NCI-H2171 treated with DMSO at 0.1 percent for 48 hours (cell line): ENCODE results near the gene NSG2.

Experiments used
- DNase-seq: peaks from one replicate; lab custom pipeline; 2025; lab: John Stamatoyannopoulos, UW

NSG2 gene

GRCh38 chr5:174063082-174063756, 17.7 kb downstream of the NSG2 start:
- no peak for DNase-seq

GRCh38 chr5:174064171-174064570, 18.7 kb downstream of the NSG2 start:
- no peak for DNase-seq

- DNase-seq = peak; percentile 16
Measured at GRCh38 chr5:174065528-174066197, 20.2 kb downstream of the NSG2 start.

- DNase-seq = no peak
Measured at GRCh38 chr5:174067499-174067898, 22.0 kb downstream of the NSG2 start.

GRCh38 chr5:174071484-174071883, 26.0 kb downstream of the NSG2 start:
- DNase-seq = no peak

- DNase-seq = no peak
Measured at GRCh38 chr5:174073122-174073660, 27.7 kb downstream of the NSG2 start.

- no peak for DNase-seq
Measured at GRCh38 chr5:174074369-174074768, 28.9 kb downstream of the NSG2 start.

- DNase-seq = no peak
Measured at GRCh38 chr5:174078416-174078815, 32.9 kb downstream of the NSG2 start.

GRCh38 chr5:174082286-174082685, 36.8 kb downstream of the NSG2 start:
- DNase-seq = no peak

- no peak for DNase-seq
Measured at GRCh38 chr5:174083056-174083827, 37.7 kb downstream of the NSG2 start.

GRCh38 chr5:174084691-174085154, 39.2 kb downstream of the NSG2 start:
- DNase-seq = no peak

GRCh38 chr5:174086751-174087150, 41.2 kb downstream of the NSG2 start:
- no peak for DNase-seq

GRCh38 chr5:174087783-174088182, 42.3 kb downstream of the NSG2 start:
- no peak for DNase-seq

- no peak for DNase-seq
Measured at GRCh38 chr5:174090129-174090528, 44.6 kb downstream of the NSG2 start.

GRCh38 chr5:174093123-174093522, 47.6 kb downstream of the NSG2 start:
- no peak for DNase-seq

- DNase-seq = no peak
Measured at GRCh38 chr5:174094857-174095606, 49.5 kb downstream of the NSG2 start.

- no peak for DNase-seq
Measured at GRCh38 chr5:174096619-174097018, 51.1 kb downstream of the NSG2 start.

- no peak for DNase-seq
Measured at GRCh38 chr5:174097486-174098185, 52.1 kb downstream of the NSG2 start.

- DNase-seq = no peak
Measured at GRCh38 chr5:174098694-174099093, 53.2 kb downstream of the NSG2 start.

- no peak for DNase-seq
Measured at GRCh38 chr5:174100490-174100889, 55.0 kb downstream of the NSG2 start.

- DNase-seq = no peak
Measured at GRCh38 chr5:174101195-174101730, 55.8 kb downstream of the NSG2 start.
